Iris pigment epithelial cell (primary cell): ENCODE measurements around the gene KCNQ1.

Experiments
- DNase-seq: peaks from one replicate; pipeline ENCODE4 v3.0.0-alpha.2; 2011; ENCODE audit warnings: low read depth

Gene KCNQ1

DNA sequence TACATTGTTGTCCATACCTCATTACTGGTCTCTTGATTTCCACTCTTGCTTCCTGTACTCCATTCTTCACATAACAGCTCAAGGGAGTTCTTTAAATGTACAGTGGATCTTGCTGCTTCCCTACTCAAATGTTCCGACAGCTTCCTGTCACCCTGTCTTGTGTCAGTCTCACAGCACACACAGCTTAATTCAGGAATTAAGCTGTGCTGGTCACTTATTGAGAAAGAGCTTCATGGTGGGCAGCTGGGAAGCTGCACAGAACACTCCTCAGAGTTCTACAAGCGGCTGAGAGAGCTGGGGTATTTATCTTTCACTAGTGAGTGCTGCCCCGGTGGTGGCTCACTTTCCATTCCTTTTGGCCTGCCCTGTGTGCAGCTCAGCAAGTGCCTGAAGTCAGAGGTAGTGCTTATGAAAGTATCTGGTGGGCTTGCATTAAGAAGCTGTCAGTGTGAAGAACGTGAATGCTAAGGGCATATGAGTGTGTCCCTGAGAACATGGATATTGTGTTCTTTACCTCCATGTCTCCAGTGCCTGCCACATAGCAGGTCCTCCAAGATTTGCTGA is 206.3 kb downstream of the KCNQ1 start:
- no peak for DNase-seq

GRCh38 chr11:2651826-2652271 is 207.0 kb downstream of the KCNQ1 start:
- no peak for DNase-seq

DNA sequence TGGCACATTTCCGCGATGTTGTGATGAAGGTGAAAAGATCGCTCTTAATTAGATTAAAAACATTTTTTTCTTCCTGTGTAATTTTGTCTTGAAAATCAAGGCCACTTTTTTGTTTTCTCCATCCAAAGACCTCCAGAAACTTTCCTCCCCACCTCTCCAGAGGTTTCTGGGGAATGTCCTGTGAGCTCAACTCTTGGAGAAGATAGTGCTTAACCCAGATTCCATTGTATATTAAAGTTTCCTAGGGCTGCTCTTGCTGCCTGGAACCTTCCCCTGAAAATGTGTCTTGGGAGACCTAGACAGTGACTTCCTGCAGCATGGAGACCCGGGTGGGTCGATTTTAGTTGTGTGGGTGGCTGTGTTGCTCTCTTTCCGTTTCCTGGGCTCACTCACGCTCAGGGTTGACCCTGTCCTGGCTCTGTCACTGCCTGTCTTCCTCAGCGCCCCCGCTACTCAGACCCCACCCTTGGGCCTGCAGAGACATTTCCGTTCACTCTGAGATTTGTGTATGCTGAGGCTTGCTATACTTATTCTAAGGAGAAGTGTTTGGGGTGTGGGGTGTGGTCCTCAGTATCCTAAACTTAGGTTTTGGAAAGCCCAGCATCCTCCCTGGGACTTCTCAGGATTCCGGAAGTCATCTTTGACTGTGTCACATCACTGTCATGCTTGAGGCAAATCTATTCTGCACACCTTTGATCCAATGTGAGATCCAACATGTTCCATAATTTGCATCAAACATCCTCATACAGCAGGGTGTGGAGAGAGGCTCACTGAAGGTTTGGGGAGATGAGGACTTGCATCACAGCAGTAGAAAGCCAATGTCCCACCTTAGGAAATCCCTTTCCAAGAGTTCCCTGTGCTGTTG is 207.8 kb downstream of the KCNQ1 start:
- DNase-seq, result no peak

DNA sequence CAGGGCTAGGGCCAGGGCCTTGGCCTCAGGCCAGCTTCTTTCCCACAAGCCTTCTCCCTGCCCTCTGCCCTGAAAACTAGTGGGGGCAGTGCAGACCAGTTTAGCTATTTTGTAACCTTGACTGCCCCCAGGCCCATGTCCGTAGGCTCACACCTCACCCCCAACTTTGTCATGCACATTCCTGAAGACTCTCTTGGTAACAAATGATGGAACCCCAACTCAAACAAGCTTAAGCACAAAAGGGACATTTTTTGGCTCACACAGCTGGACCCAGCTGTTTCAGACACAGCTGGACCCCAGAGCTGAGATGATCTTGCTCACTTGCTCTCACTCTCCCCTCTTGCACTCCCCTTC is 208.4 kb downstream of the KCNQ1 start:
- no peak for DNase-seq

- no peak for DNase-seq
Measured at GRCh38 chr11:2653930-2654739, 209.3 kb downstream of the KCNQ1 start.

GRCh38 chr11:2655016-2655719 is 210.4 kb downstream of the KCNQ1 start:
- no peak for DNase-seq

GRCh38 chr11:2655834-2656622 is 211.2 kb downstream of the KCNQ1 start:
- DNase-seq, result peak; percentile 52

DNA sequence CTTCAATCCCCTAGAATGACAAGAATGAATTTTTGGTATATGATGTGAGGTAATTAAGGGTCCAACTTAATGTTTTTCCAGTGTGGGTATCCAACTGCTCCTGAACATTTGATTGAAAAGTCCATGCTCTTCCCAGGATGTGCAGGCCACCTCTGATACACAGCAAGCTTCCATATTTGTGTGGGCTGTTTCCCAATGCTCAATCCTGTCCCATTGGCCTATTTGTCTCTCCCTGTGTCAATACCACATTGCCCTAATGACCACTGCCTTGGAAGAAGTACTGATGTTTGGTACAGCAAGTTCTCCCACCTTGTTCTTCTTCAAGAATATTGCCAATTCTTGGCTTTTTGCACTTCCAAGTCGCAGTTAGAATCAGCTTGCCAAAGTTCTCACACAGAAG is 212.1 kb downstream of the KCNQ1 start:
- no peak for DNase-seq

DNA sequence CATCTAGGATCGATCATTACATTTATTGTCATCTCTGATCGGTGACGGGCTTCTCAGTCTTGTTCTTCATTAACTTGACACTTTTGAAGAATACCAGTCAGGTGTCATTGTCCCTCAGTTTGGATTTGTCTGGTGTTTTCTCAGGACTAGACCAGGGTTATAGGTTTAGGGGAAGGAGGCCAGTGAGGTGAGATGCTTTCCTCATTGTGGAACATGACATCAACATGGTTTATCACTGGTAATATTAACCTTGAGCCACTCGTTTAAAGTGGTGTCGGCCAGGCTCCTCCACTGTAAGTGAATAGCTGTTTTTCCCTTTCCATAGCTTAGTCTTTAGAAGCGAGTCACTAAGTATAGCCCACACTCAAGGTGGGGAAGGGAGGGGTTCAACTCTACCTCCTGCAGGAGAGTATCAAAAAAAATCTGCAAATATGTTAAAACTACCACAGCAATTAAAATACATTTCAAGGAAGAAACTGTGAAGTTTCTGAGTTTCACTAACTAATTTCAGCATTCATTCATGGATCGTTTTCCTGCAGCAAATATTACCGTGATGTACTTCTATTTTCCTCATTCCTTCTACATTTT is 213.0 kb downstream of the KCNQ1 start:
- no peak for DNase-seq

DNA sequence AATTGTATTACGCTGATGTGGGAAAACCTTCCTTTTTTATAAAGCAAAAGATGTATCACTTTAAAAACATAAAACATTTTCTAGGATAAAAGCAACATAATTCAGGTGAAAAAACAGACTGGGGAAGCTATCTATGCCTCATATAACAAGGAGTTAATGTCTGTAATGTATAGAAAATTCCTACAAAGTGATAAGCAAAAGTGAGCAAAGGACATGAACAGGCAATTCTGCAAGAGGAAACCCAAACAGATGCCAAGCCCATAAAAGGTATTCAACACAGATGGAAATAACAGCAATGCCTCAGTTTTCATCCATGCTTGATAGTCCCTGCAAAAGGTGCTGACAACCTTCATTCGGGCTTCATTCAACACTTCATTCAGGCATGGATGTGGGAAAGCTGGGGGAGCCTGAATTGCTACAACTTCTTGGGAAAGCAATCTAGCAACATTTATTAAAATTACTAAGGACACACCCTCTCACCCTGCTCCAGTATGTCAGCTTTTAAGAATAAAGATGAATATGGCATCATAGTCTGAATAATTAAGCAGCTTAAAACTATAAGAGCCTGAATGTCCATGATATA is 215.6 kb downstream of the KCNQ1 start:
- no peak for DNase-seq

DNA sequence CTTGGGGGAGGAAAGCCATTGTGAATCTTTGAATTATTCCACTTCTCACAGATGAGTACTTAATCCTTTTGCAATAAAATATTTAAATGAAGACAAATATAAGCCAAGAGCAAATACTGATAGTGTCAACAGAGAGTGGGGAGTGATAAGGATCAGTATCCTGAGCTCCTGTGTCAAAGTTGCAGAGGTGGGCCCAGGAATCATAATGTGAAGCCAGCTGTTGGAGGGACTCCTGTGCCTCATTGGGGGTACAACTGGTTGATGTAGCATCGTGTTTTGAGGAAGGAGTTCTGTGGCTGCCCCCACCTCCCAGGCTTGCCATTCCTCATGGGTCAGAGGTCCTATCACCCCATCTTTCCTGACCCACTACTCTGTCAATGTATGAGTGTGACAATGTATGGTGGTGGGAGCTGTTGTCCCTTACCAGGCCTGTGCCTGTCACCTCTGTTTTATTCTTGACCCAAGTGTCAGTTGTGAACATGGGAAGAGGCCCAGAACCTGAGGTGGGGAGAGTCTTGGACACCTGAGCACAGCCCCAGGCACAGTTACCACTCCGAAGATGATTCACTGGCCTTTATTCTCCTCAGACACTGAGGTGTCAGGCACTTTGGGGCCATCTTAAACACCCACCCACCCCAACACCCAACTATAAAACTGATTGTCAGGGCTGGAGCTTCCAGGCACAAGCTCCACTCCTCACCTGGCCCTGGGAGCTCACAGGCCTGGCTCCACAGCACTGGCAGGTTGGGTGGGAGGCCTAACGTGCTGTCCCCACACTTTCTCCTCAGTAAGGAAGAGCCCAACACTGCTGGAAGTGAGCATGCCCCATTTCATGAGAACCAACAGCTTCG is 216.6 kb downstream of the KCNQ1 start:
- DNase-seq, result no peak

DNA sequence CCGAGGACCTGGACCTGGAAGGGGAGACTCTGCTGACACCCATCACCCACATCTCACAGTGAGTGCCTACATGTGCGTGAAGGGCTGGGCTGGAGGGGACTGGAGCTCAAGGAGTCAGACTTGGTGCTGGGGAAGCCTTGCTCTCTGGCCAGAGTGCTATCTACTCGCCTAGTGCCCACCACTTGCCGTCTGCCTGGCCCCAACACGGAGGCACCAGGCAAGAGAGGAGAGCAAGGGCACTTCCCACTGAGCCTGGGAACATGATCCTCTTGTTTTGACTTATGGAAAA is 217.2 kb downstream of the KCNQ1 start:
- DNase-seq, result no peak

DNA sequence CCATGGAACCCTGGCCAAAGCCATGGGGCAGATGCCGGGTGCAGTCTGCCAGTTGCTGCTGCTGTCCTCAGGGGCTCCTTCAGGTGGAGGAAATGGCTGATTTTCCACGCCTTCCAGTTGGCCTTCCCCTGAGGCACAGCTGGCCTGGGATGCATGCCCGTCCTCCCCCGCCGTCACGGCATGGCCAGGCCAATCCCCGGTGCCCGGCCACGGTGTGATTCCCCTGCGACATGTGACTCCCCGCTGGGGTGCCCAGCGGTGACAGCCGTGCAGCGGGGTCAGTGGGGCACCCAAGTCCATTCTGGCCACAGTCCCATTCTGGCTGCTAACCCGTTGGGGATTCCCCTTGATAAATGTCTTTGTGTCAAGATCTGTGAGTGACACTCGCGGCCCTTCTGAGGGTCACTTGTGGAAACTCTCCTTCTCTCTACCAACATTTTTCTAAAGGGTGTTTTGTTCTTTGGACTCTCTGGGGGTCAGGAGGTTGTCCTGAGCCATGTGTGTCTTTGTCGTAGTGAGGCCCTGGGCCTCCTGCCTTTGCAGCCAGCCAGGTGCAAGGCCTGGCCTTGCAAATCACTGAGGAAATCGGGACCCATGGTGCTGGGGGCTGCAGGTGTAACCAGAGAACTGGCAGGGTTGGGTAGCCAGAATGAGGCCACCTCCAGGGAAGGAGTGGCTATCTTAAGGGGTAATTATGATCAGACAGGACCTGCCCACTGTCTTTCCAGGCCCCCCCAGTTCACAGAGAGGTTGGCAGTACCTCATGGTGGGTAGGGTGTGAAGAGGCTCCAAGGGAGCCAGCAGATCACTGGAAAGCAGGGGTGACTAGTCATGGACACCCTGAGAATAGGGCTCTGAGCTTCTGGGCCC is 217.9 kb downstream of the KCNQ1 start:
- DNase-seq, result no peak

DNA sequence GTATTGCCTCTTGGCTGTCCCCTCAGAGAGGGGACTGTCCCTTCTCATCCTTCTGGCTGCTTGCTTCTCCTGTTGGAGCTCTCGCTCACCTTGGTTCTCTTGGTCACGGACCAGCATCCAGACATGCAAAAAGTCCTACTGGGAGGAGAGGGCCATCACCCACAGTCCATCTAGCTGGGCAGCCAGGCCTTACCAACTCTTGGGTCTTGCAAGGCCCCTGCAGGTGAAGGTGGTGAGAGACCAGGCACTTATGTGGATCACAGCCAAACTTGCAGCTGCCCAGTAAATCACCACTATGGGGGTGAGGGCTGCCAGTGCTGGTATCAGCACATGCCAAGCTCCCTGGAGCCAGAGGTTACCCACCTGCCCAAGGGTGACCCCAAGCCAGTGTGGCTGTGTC is 218.7 kb downstream of the KCNQ1 start:
- no peak for DNase-seq

GRCh38 chr11:2663915-2664314 is 219.1 kb downstream of the KCNQ1 start:
- no peak for DNase-seq

DNA sequence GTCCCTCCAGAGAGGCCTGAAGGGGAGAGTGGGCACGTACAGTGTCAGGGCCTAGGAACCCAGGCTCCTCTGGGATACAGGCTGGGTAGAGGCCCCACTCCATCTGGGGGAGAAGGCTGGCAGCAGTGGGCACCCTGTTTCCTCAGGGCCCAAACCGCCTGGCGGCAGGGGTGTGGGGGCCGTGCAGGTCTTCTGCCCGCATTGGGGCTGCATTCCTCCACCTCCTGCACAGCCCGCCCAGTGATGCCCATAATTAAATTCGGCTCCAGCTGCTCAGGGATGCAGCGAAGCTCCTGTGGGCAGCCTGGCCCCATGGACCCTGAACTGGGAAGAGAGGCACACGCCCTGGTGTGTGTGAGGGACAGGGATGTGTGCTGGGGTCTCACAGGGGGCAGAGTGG is 219.6 kb downstream of the KCNQ1 start:
- DNase-seq, result no peak

GRCh38 chr11:2664791-2665525 is 220.2 kb downstream of the KCNQ1 start:
- DNase-seq, result no peak
